ENCODE measurements around the gene CEACAM18. TPM values are rescaled to one million over a fixed set of nuclear protein-coding genes. Genes with fewer than 3 reads are reported as not detected.

The CEACAM18 gene
- total RNA-seq, 2 donors from 2014 or later, result not detected

DNA sequence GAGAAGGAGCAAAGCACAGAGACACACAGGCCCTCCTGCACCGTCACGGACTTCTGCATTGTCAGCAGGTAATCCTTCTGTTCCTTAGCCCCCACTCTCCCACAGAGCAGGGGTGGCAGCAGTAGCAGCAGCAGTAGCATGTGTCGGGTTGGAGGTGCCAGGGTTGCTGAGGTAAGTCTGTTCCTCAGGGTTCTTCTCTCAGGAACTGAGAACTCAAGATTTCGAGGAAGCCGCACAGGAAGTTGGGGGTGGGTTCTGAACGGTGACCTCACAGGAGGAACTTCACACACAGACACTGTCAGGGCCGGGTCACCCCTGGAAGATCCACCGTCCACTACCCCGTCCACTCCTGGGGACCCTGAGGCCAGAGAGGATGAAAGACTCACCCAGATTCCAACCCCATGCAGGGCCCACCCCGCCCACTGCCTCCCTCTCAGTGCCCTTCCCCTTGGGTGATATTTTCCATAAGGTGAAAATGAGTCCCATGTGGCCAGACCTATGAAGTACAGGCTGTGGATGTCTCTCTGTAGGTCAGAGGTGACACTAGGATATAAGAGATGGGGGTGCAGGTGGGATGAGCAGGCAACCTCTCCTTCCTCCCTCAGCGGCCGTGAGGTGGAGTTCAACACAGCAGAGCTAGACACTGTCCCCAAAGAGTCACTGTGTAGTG, 23.4 kb downstream of the CEACAM18 start, which contains the start of gene SIGLEC12:
SIGLEC12 (minus strand) TSS at position 207 of the 670 bp plus-strand sequence; CDS start at position 140, 67 bp downstream.
- TF ChIP-seq POLR2A (IDR thresholded peaks at IDR 0.05), result no peak
- TF ChIP-seq, protein P1, sequence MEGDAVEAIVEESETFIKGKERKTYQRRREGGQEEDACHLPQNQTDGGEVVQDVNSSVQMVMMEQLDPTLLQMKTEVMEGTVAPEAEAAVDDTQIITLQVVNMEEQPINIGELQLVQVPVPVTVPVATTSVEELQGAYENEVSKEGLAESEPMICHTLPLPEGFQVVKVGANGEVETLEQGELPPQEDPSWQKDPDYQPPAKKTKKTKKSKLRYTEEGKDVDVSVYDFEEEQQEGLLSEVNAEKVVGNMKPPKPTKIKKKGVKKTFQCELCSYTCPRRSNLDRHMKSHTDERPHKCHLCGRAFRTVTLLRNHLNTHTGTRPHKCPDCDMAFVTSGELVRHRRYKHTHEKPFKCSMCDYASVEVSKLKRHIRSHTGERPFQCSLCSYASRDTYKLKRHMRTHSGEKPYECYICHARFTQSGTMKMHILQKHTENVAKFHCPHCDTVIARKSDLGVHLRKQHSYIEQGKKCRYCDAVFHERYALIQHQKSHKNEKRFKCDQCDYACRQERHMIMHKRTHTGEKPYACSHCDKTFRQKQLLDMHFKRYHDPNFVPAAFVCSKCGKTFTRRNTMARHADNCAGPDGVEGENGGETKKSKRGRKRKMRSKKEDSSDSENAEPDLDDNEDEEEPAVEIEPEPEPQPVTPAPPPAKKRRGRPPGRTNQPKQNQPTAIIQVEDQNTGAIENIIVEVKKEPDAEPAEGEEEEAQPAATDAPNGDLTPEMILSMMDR (IDR thresholded peaks at IDR 0.05), result no peak

DNA sequence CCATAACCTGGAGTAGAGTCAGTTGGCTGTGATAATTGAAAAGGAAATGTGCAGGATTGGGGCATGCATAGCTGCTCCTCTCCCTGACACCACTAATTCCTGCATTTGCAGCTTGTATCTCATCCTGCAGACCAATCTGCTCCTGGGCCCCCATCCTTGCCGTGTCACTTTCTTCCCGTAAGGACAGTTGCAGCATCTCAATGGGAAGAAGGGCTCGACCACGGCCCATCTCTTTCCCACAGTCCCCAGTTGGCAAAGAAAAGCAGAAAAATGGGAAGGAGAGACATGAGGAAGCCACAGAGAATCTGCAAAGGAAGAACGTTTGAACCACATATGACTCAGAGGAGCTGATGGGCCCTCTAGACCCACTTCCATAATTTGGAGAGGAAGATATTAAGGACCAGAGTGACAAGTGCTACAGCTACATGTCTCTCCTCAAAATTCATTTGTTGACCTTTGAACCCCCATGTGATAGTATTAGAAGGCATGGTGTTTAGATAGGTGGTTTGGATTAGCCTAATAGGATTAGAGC, 25.0 kb downstream of the CEACAM18 start:
- H3K4me1 ChIP-seq, result no peaks in the 10 kb centered on the region
- intact Hi-C loops (cut with DNase I), result no loop called here
- ATAC-seq, result no peak
- H3K36me3 ChIP-seq (replicated peaks in 1 of 2; ENCODE audit: insufficient read depth in 1 of 2, low read depth in 2 of 2), result no peaks in the 10 kb centered on the region
- H3K9me3 ChIP-seq, result no peaks in the 10 kb centered on the region
- H3K27me3 ChIP-seq, result no peaks in the 10 kb centered on the region
- H3K27ac ChIP-seq, result no peak overlapping the region
- DNase-seq, result peak in 1 of 4 donors; percentile 14
- 53 to 60% methylated on average over 5 of the region's 5 CpGs for WGBS, 2 donors
- no peak overlapping the region for H3K4me3 ChIP-seq
- no peak for TF ChIP-seq POLR2A (IDR thresholded peaks at IDR 0.05)
- TF ChIP-seq, protein P1 (IDR thresholded peaks at IDR 0.05), result no peak

More for the DNA sequence above, 23.4 kb downstream of the CEACAM18 start, which contains the start of gene SIGLEC12:
- Histone ChIP-seq H3K4me3 (no peak within 1 kb of the TSS), H3K27ac (no peak within 1 kb of the TSS), H3K36me3 (replicated peaks in 1 of 2; ENCODE audit: insufficient read depth in 1 of 2, low read depth in 2 of 2) (no peaks in the 10 kb centered on the region), H3K27me3 (no peaks in the 10 kb centered on the region), H3K9me3 (no peaks in the 10 kb centered on the region), H3K4me1 (no peaks in the 10 kb centered on the region)
- ATAC-seq (no peak), DNase-seq (peak in 1 of 4 donors; percentile 49)
- intact Hi-C loops (cut with DNase I), result no loop called here
- 42 to 70% methylated on average over 12 of the region's 12 CpGs for WGBS, 2 donors

DNA sequence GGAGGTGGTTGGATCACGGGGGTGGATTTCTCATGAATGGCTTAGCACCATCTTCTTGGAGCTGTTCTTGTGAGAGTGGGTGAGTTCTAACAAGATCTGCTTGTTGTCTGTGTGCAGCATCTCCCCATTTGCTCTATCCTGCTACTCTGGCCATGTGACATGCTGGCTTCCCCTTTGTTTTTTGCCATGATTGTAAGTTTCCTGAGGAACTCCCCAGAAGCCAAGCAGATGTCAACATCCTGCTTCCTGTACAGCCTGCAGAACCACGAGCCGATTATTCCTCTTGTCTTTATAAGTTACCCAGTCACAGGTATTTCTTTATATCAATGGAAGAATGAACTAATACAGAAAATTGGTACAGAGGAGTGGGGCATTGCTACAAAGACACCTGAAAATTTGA, 25.6 kb downstream of the CEACAM18 start:
- H3K27ac ChIP-seq, result no peak overlapping the region
- intact Hi-C loops (cut with DNase I), result no loop called here
- no peaks in the 10 kb centered on the region for H3K27me3 ChIP-seq
- WGBS, 2 donors, result 36 to 37% methylated on average over 3 of the region's 3 CpGs
- no peak overlapping the region for H3K4me3 ChIP-seq
- DNase-seq (no peak), ATAC-seq (no peak)
- TF ChIP-seq, protein P1 (IDR thresholded peaks at IDR 0.05), result no peak
- no peak for TF ChIP-seq POLR2A (IDR thresholded peaks at IDR 0.05)
- H3K4me1 ChIP-seq, result no peaks in the 10 kb centered on the region
- H3K9me3 ChIP-seq, result no peaks in the 10 kb centered on the region
- H3K36me3 ChIP-seq (replicated peaks in 1 of 2; ENCODE audit: insufficient read depth in 1 of 2, low read depth in 2 of 2), result no peaks in the 10 kb centered on the region

DNA sequence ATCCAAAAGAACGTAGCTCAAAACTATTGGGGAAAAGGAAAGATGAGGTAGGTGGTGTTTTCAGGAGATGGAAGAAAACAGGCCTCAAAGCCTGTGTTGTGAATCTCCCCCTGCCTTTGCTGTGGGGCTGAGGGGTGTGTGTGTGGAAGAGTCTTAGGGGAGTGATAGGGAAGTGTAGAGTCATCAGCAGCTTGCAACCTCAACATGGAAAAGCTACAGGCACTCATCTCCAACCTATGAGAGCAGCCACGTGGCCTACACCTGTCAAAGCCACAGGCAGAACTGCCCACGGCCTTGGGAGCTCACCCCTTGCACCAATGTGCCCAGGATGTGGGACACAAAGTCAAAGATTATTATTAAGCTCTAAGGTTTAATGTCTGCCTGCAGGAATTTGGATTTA, 27.6 kb downstream of the CEACAM18 start:
- intact Hi-C loops (cut with DNase I), result no loop called here
- H3K36me3 ChIP-seq (replicated peaks in 1 of 2; ENCODE audit: insufficient read depth in 1 of 2, low read depth in 2 of 2), result no peaks in the 10 kb centered on the region
- H3K9me3 ChIP-seq, result no peaks in the 10 kb centered on the region
- ATAC-seq (no peak), DNase-seq (no peak)
- WGBS, 2 donors, result 28 to 34% methylated on average over 3 of the region's 3 CpGs
- no peak overlapping the region for H3K27ac ChIP-seq
- no peak overlapping the region for H3K4me3 ChIP-seq
- no peaks in the 10 kb centered on the region for H3K4me1 ChIP-seq
- H3K27me3 ChIP-seq, result no peaks in the 10 kb centered on the region
- TF ChIP-seq, protein P1 (IDR thresholded peaks at IDR 0.05), result no peak
- TF ChIP-seq POLR2A (IDR thresholded peaks at IDR 0.05), result no peak

Data from body of pancreas (tissue), 4 donors.